Neural progenitor cell (in vitro differentiated cells): Measurements from ENCODE around the gene SFSWAP. TPM values are rescaled to one million over a fixed set of nuclear protein-coding genes. Genes with fewer than 3 reads are reported as not detected.

Source experiments
- DNase-seq: peaks from one replicate; pipeline ENCODE4 v3.0.0-alpha.2; 2016; ENCODE audit warnings: low spot score
- H2AFZ ChIP-seq: fragments of 200-600 bp; sonication (generic); replicated peaks from 2 replicates; pipeline ENCODE4 v1.6.1; 2016; ENCODE audit warnings: antibody characterized with exemption
- H3F3A ChIP-seq: fragments of 200-600 bp; sonication (generic); 2 replicates; pipeline ENCODE4 v1.6.1; 2016; ENCODE audit warnings: antibody characterized with exemption, low read depth
- H3K27ac ChIP-seq: fragments of 200-600 bp; sonication (generic); 2 replicates; pipeline ENCODE4 v1.5.1; 2016; ENCODE audit warnings: mild to moderate bottlenecking
- H3K27me3 ChIP-seq: fragments of 200-600 bp; sonication (generic); 2 replicates; pipeline ENCODE4 v1.6.1; 2016; ENCODE audit warnings: mild to moderate bottlenecking, moderate library complexity
- H3K36me3 ChIP-seq: fragments of 200-600 bp; sonication (generic); 2 replicates; pipeline ENCODE4 v1.5.1; 2016
- H3K4me1 ChIP-seq: fragments of 200-600 bp; sonication (generic); 2 replicates; pipeline ENCODE4 v1.6.1; 2016; ENCODE audit warnings: mixed run types
- H3K4me2 ChIP-seq: fragments of 200-600 bp; sonication (generic); 2 replicates; pipeline ENCODE4 v1.6.1; 2016
- H3K4me3 ChIP-seq: fragments of 200-600 bp; sonication (generic); 2 replicates; pipeline ENCODE4 v1.5.1; 2016
- H3K79me2 ChIP-seq: fragments of 200-600 bp; sonication (generic); 2 replicates; pipeline ENCODE4 v1.6.1; 2016; ENCODE audit warnings: low read depth
- H3K9ac ChIP-seq: fragments of 200-600 bp; sonication (generic); 2 replicates; pipeline ENCODE4 v1.6.1; 2016
- H3K9me3 ChIP-seq: fragments of 200-600 bp; sonication (generic); 2 replicates; pipeline ENCODE4 v1.5.1; 2016; ENCODE audit warnings: low read depth
- H4K20me1 ChIP-seq: fragments of 200-600 bp; sonication (generic); 2 replicates; pipeline ENCODE4 v1.6.1; 2016; ENCODE audit warnings: low read depth
- H3K27ac Mint-ChIP-seq: 3 replicates; pipeline ENCODE4 v1.8.0; 2021; ENCODE audit warnings: mixed read lengths
- H3K27me3 Mint-ChIP-seq: 2 replicates; pipeline ENCODE4 v1.8.0; 2022; ENCODE audit warnings: low read depth, mild to moderate bottlenecking, inconsistent platforms, moderate library complexity, mixed read lengths; ENCODE audit not compliant: insufficient read depth
- H3K36me3 Mint-ChIP-seq: 3 replicates; pipeline ENCODE4 v1.8.0; 2021; ENCODE audit warnings: mixed read lengths
- H3K4me1 Mint-ChIP-seq: 3 replicates; pipeline ENCODE4 v1.8.0; 2021; ENCODE audit warnings: mixed read lengths
- H3K4me3 Mint-ChIP-seq: 3 replicates; pipeline ENCODE4 v1.8.0; 2021; ENCODE audit warnings: mild to moderate bottlenecking, moderate library complexity, mixed read lengths
- H3K9me3 Mint-ChIP-seq: 3 replicates; pipeline ENCODE4 v1.8.0; 2020; ENCODE audit warnings: mixed read lengths
- EZH2 ChIP-seq: fragments of 200-600 bp; sonication (generic); IDR thresholded peaks from 2 replicates; pipeline ENCODE4 v1.6.1; 2017; ENCODE audit warnings: antibody characterized with exemption, mild to moderate bottlenecking, moderate library complexity
- EZH2phosphoT487 ChIP-seq: fragments of 200-600 bp; sonication (generic); IDR thresholded peaks from 2 replicates; pipeline ENCODE4 v1.6.1; 2017; ENCODE audit warnings: antibody characterized with exemption
- total RNA-seq: library from RNA; depleted of rRNA; stranded (reverse); fragments of >200 nt; gene quantifications from 2 replicates; pipeline ENCODE4 v1.2.3, GENCODE V29; 2015; ENCODE audit warnings: low replicate concordance
- TF ChIP-seq, protein P1 (sequence below): fragments of 200-600 bp; sonication (generic); IDR thresholded peaks from 2 replicates; pipeline ENCODE4 v1.5.1; 2017; ENCODE audit warnings: antibody characterized with exemption, mild to moderate bottlenecking

SFSWAP gene
- total RNA-seq, 1 donor from 2014 or later: 37.0 TPM

DNA sequence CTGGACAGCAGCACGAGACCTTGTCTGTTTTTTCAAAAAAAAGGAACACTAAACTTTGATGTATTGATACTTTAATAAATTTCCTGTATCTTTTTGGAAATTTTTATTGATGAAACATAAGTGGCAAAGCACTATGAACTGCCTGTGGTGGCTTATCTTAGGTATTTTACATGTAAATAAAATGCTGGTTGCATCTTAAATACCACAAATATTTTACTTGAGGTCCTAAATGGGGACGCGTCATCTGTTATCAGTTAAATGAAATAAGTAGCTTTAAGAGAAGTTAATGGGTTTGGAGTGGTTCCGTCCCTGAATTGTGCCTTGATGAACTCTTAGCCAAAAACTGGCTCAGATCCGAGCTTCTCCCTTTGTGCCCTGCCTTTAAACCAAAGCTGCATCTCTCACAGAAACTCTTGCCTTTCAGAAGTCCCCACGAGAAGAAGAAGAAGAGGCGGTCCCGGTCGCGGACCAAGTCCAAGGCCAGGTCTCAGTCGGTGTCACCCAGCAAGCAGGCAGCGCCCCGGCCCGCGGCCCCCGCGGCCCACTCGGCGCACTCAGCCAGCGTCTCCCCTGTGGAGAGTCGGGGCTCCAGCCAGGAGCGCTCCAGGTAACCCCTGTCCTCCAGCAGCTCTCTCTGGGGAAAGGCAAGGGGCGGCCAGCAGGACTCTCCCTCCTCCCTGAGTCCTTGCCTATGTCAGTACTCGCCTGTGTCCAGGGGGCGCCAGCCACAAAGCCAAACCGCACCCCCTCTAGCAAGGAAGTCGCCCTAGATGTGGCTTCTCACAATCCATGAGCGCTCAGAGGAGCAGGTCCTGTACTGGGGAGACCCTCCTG is 86.1 kb downstream of the SFSWAP start:
- no peak overlapping the region for H3K9ac ChIP-seq
- Mint-ChIP-seq H3K36me3 (peaks cover 11% of the 10 kb centered on the region), H3K27me3 (peaks cover 2% of the 10 kb centered on the region), H3K4me3 (no peak overlapping the region), H3K4me1 (peaks cover 6% of the 10 kb centered on the region), H3K27ac (no peak overlapping the region), H3K9me3 (no peaks in the 10 kb centered on the region)
- no peak overlapping the region for H3K27ac ChIP-seq
- H3K9me3 ChIP-seq: no peaks in the 10 kb centered on the region
- H2AFZ ChIP-seq: no peak overlapping the region
- no peak for TF ChIP-seq EZH2phosphoT487
- TF ChIP-seq, protein P1, sequence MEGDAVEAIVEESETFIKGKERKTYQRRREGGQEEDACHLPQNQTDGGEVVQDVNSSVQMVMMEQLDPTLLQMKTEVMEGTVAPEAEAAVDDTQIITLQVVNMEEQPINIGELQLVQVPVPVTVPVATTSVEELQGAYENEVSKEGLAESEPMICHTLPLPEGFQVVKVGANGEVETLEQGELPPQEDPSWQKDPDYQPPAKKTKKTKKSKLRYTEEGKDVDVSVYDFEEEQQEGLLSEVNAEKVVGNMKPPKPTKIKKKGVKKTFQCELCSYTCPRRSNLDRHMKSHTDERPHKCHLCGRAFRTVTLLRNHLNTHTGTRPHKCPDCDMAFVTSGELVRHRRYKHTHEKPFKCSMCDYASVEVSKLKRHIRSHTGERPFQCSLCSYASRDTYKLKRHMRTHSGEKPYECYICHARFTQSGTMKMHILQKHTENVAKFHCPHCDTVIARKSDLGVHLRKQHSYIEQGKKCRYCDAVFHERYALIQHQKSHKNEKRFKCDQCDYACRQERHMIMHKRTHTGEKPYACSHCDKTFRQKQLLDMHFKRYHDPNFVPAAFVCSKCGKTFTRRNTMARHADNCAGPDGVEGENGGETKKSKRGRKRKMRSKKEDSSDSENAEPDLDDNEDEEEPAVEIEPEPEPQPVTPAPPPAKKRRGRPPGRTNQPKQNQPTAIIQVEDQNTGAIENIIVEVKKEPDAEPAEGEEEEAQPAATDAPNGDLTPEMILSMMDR: no peak
- TF ChIP-seq EZH2: no peak
- peaks cover 15% of the 10 kb centered on the region for H3F3A ChIP-seq
- H3K4me1 ChIP-seq: peaks cover 16% of the 10 kb centered on the region
- no peaks in the 10 kb centered on the region for H3K27me3 ChIP-seq
- no peaks in the 10 kb centered on the region for H3K36me3 ChIP-seq
- DNase-seq: no peak
- H4K20me1 ChIP-seq: no peaks in the 10 kb centered on the region
- no peak overlapping the region for H3K4me3 ChIP-seq
- no peaks in the 10 kb centered on the region for H3K79me2 ChIP-seq
- no peak overlapping the region for H3K4me2 ChIP-seq

DNA sequence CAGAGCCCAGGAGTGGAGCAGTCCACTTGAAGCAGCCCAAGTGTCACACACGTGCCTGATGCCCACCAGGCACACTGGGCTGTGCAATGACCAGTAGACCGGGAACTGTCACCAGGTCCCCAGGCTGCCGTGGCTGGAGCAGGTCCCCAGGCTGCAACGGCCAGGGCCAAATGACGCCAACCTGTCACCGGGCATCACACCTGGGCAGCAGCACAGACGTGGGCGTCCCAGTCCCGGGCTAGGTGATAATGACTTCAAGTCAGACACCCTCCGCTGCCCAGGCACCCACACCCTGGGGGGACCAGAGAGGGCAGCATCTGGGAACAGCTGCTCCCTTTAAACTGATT is 86.7 kb downstream of the SFSWAP start:
- TF ChIP-seq, protein P1: no peak
- TF ChIP-seq EZH2 (no peak), EZH2phosphoT487 (no peak)
- Histone ChIP-seq H3K9me3 (no peaks in the 10 kb centered on the region), H2AFZ (no peak overlapping the region), H3K4me1 (peaks cover 16% of the 10 kb centered on the region), H3K36me3 (no peaks in the 10 kb centered on the region), H4K20me1 (no peaks in the 10 kb centered on the region), H3K4me2 (no peak overlapping the region), H3K9ac (no peak overlapping the region), H3K4me3 (no peak overlapping the region), H3K79me2 (no peaks in the 10 kb centered on the region), H3F3A (peaks cover 15% of the 10 kb centered on the region), H3K27ac (no peak overlapping the region), H3K27me3 (no peaks in the 10 kb centered on the region)
- peaks cover 2% of the 10 kb centered on the region for H3K27me3 Mint-ChIP-seq
- no peak overlapping the region for H3K4me3 Mint-ChIP-seq
- no peak for DNase-seq
- no peak overlapping the region for H3K27ac Mint-ChIP-seq
- peaks cover 6% of the 10 kb centered on the region for H3K4me1 Mint-ChIP-seq
- peaks cover 11% of the 10 kb centered on the region for H3K36me3 Mint-ChIP-seq
- H3K9me3 Mint-ChIP-seq: no peaks in the 10 kb centered on the region

DNA sequence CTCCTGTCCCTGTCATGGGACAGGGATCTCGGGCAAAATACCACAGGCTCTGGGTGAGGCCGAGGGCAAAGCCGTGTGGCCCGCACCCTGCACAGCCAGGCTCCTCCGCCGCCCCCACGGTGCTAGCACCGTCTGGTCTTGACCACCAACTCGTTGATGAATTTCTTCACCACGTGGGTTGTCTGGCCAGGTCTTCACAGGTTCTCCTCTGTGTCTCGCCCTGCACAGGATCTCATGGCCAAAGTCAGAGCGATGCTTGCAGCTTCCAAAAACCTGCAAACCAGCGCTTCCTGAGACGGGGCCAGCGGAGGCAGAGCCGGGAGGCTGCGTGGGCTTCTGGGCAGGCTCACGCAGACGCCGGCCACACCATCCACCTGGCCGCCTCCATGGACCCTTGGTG is 88.3 kb downstream of the SFSWAP start:
- Histone ChIP-seq H3K4me3 (no peak overlapping the region), H3K27ac (no peak overlapping the region), H3K9me3 (no peaks in the 10 kb centered on the region), H3F3A (peaks cover 4% of the 10 kb centered on the region), H3K4me1 (peaks cover 6% of the 10 kb centered on the region), H2AFZ (no peak overlapping the region), H3K27me3 (no peaks in the 10 kb centered on the region), H4K20me1 (no peaks in the 10 kb centered on the region), H3K36me3 (no peaks in the 10 kb centered on the region), H3K9ac (no peak overlapping the region), H3K4me2 (no peak overlapping the region), H3K79me2 (no peaks in the 10 kb centered on the region)
- H3K27me3 Mint-ChIP-seq: no peaks in the 10 kb centered on the region
- no peak overlapping the region for H3K27ac Mint-ChIP-seq
- H3K36me3 Mint-ChIP-seq: peaks cover 12% of the 10 kb centered on the region
- no peak overlapping the region for H3K4me3 Mint-ChIP-seq
- no peak for DNase-seq
- H3K4me1 Mint-ChIP-seq: peaks cover 6% of the 10 kb centered on the region
- no peaks in the 10 kb centered on the region for H3K9me3 Mint-ChIP-seq
- no peak for TF ChIP-seq EZH2
- no peak for TF ChIP-seq EZH2phosphoT487
- TF ChIP-seq, protein P1: no peak
